ENCODE data around the gene RUNDC1.

Gene RUNDC1

GRCh38 chr17:43020030-43020621 lies 39.8 kb downstream of the RUNDC1 start:
- DNase-seq: no peak

GRCh38 chr17:43020789-43021740 lies 40.7 kb downstream of the RUNDC1 start:
- peak; percentile 78 for DNase-seq

- peak; percentile 93 for DNase-seq
Measured at GRCh38 chr17:43021741-43022512, 41.6 kb downstream of the RUNDC1 start, which contains the start of gene VAT1. Gene VAT1, minus strand, starts transcription at chr17:43022385. Its CDS starts 63 bp downstream, at chr17:43022322.

GRCh38 chr17:43024407-43025289 lies 44.3 kb downstream of the RUNDC1 start, which contains the start of gene RND2:
Gene RND2, plus strand, starts transcription at chr17:43025231. Its CDS starts 117 bp downstream, at chr17:43025348.
- peak; percentile 96 for DNase-seq

GRCh38 chr17:43025290-43025657 lies 44.9 kb downstream of the RUNDC1 start:
- DNase-seq: peak; percentile 43

GRCh38 chr17:43025766-43026537 lies 45.6 kb downstream of the RUNDC1 start:
- DNase-seq: no peak

GRCh38 chr17:43026595-43026994 lies 46.2 kb downstream of the RUNDC1 start:
- DNase-seq: peak; percentile 28

GRCh38 chr17:43027091-43028032 lies 47.0 kb downstream of the RUNDC1 start:
- no peak for DNase-seq

- DNase-seq: no peak
Measured at GRCh38 chr17:43028221-43028861, 48.0 kb downstream of the RUNDC1 start.

GRCh38 chr17:43030137-43030767 lies 49.9 kb downstream of the RUNDC1 start:
- DNase-seq: no peak

- no peak for DNase-seq
Measured at GRCh38 chr17:43031666-43032065, 51.3 kb downstream of the RUNDC1 start.

- peak; percentile 82 for DNase-seq
Measured at GRCh38 chr17:43033948-43034881, 53.9 kb downstream of the RUNDC1 start.

GRCh38 chr17:43034894-43035293 lies 54.5 kb downstream of the RUNDC1 start:
- DNase-seq: no peak

- no peak for DNase-seq
Measured at GRCh38 chr17:43039646-43040045, 59.3 kb downstream of the RUNDC1 start.

- DNase-seq: no peak
Measured at GRCh38 chr17:43040655-43041054, 60.3 kb downstream of the RUNDC1 start.

GRCh38 chr17:43042025-43042628 lies 61.8 kb downstream of the RUNDC1 start:
- DNase-seq: peak; percentile 32
